H1 (cell line): ENCODE data around the gene CEP135. TPM values are rescaled to one million over a fixed set of nuclear protein-coding genes. Genes with fewer than 3 reads are reported as not detected.

ENCODE experiments used
- CTCF ChIA-PET: fragments of 300-600 bp; sonication (Branson Sonifier 250); formaldehyde crosslinking; loops from one replicate; lab custom pipeline; 2021; ENCODE audit not compliant: partially characterized antibody; lab: Charles Lee
- POLR2A ChIA-PET: fragments of 300-600 bp; sonication (Branson Sonifier 250); formaldehyde crosslinking; loops from one replicate; lab custom pipeline; 2021; ENCODE audit warnings: inconsistent platforms; ENCODE audit not compliant: partially characterized antibody; lab: Charles Lee
- DNase-seq, 2 experiments: peaks; one replicate each; pipeline versions ENCODE4 v3.0.0 to v3.0.0-alpha.2; 2010 to 2022; ENCODE audit warnings: low spot score in 2 of 2, low read depth in 1 of 2, mixed read lengths in 1 of 2
- FAIRE-seq: peaks from 2 replicates; lab custom pipeline; 2011; peaks lifted over from hg19 to GRCh38; lab: Jason Lieb, UNC
- H2AFZ ChIP-seq: 2 replicates; pipeline ENCODE4 v1.8.1; 2012; ENCODE audit warnings: low read length, inconsistent platforms
- H2AK5ac ChIP-seq: 2 replicates; pipeline ENCODE4 v1.6.1; 2013; ENCODE audit warnings: low read depth, low read length
- H2BK120ac ChIP-seq: replicated peaks from 2 replicates; pipeline ENCODE3; 2013; ENCODE audit warnings: low read depth, low read length, inconsistent platforms
- H2BK12ac ChIP-seq: 2 replicates; pipeline ENCODE4 v1.6.1; 2013; ENCODE audit warnings: low read depth, low read length
- H2BK15ac ChIP-seq: 2 replicates; pipeline ENCODE4 v1.6.1; 2013; ENCODE audit warnings: low read length
- H2BK20ac ChIP-seq: 2 replicates; pipeline ENCODE4 v1.6.1; 2013; ENCODE audit warnings: low read length
- H2BK5ac ChIP-seq: 2 replicates; pipeline ENCODE4 v1.6.1; 2013; ENCODE audit warnings: low read depth, low read length
- H3K14ac ChIP-seq: 2 replicates; pipeline ENCODE4 v1.6.1; 2013; ENCODE audit warnings: inconsistent platforms; ENCODE audit not compliant: insufficient read length
- H3K18ac ChIP-seq: 2 replicates; pipeline ENCODE4 v1.6.1; 2013; ENCODE audit warnings: low read length; ENCODE audit errors: extremely low read depth
- H3K23ac ChIP-seq: 2 replicates; pipeline ENCODE4 v1.6.1; 2013; ENCODE audit warnings: inconsistent platforms; ENCODE audit not compliant: insufficient read length
- H3K23me2 ChIP-seq: 2 replicates; pipeline ENCODE4 v1.6.1; 2013; ENCODE audit warnings: low read depth, low read length
- H3K27ac ChIP-seq: 2 replicates; pipeline ENCODE4 v1.6.1; 2011; ENCODE audit warnings: low read depth, low read length, inconsistent platforms
- H3K27me3 ChIP-seq, 4 experiments: replicated peaks in 1 of 4; 1 replicate in 1 of 4; 2 replicates in 3 of 4; pipeline versions ENCODE4 v1.6.1 to v1.8.1; 2011 to 2013; ENCODE audit warnings: low read length in 3 of 4, mild to moderate bottlenecking in 3 of 4, inconsistent platforms in 2 of 4, mixed read lengths in 2 of 4, moderate library complexity in 1 of 4; ENCODE audit not compliant: control insufficient read depth in 3 of 4, insufficient read depth in 3 of 4; ENCODE audit errors: extremely low read depth in 1 of 4
- H3K36me3 ChIP-seq, 4 experiments: 2 replicates each; pipeline versions ENCODE4 v1.6.1 to v1.8.1; 2011 to 2013; ENCODE audit warnings: mild to moderate bottlenecking in 4 of 4, low read length in 3 of 4, moderate library complexity in 2 of 4, control low read depth in 1 of 4, inconsistent platforms in 1 of 4; ENCODE audit not compliant: insufficient read depth in 4 of 4, control insufficient read depth in 2 of 4
- H3K4ac ChIP-seq: replicated peaks from 2 replicates; pipeline ENCODE3; 2013; ENCODE audit warnings: low read length, low read depth, mixed read lengths, inconsistent platforms; ENCODE audit not compliant: insufficient read length
- H3K4me1 ChIP-seq, 4 experiments: replicated peaks in 1 of 4; 1 replicate in 1 of 4; 2 replicates in 3 of 4; pipeline versions ENCODE4 v1.6.1 to v1.8.1; 2011 to 2013; ENCODE audit warnings: low read length in 3 of 4, inconsistent platforms in 2 of 4, mixed read lengths in 1 of 4; ENCODE audit not compliant: insufficient read depth in 4 of 4, control insufficient read depth in 3 of 4
- H3K4me2 ChIP-seq, 2 experiments: 2 replicates each; pipeline versions ENCODE4 v1.6.1 to v1.8.1; 2011 to 2013; ENCODE audit warnings: low read depth in 2 of 2, low read length in 2 of 2, control low read depth in 1 of 2, inconsistent platforms in 1 of 2, mild to moderate bottlenecking in 1 of 2; ENCODE audit not compliant: insufficient read depth in 1 of 2
- H3K4me3 ChIP-seq, 4 experiments: fragments of 200-600, 300-600 bp in 1 of 4; sonication (generic), shearing (Covaris generic), sonication (Bioruptor Twin) in 1 of 4; 2 replicates each; pipeline versions ENCODE4 v1.5.1 to v1.8.1; 2011 to 2016; ENCODE audit warnings: low read length in 4 of 4, low read depth in 3 of 4, control low read depth in 2 of 4, inconsistent platforms in 2 of 4, mild to moderate bottlenecking in 2 of 4, mixed read lengths in 1 of 4, moderate library complexity in 1 of 4; ENCODE audit not compliant: insufficient read depth in 2 of 4; ENCODE audit errors: extremely low read depth in 1 of 4
- H3K56ac ChIP-seq: replicated peaks from 2 replicates; pipeline ENCODE3; 2013; ENCODE audit warnings: low read depth, mild to moderate bottlenecking, mixed read lengths, low read length, inconsistent platforms; ENCODE audit not compliant: insufficient read length
- H3K79me1 ChIP-seq: 2 replicates; pipeline ENCODE4 v1.6.1; 2013; ENCODE audit warnings: low read depth, low read length, control low read depth
- H3K79me2 ChIP-seq, 2 experiments: 2 replicates each; pipeline versions ENCODE4 v1.6.1 to v1.8.1; 2012 to 2013; ENCODE audit warnings: low read length in 2 of 2, mild to moderate bottlenecking in 2 of 2, inconsistent platforms in 1 of 2; ENCODE audit not compliant: insufficient read depth in 2 of 2, control insufficient read depth in 1 of 2
- H3K9ac ChIP-seq, 4 experiments: replicated peaks in 1 of 4; 1 replicate in 1 of 4; 2 replicates in 3 of 4; pipeline versions ENCODE4 v1.6.1 to v1.8.1; 2011 to 2013; ENCODE audit warnings: low read depth in 3 of 4, low read length in 3 of 4, control low read depth in 2 of 4, mild to moderate bottlenecking in 2 of 4, moderate library complexity in 2 of 4, inconsistent platforms in 1 of 4; ENCODE audit errors: extremely low read depth in 1 of 4
- H3K9me3 ChIP-seq, 2 experiments: 2 replicates each; pipeline versions ENCODE4 v1.6.1 to v1.8.1; 2012 to 2013; ENCODE audit warnings: mild to moderate bottlenecking in 2 of 2, moderate library complexity in 2 of 2, control low read depth in 1 of 2, inconsistent platforms in 1 of 2, low read depth in 1 of 2, low read length in 1 of 2, mixed read lengths in 1 of 2; ENCODE audit not compliant: insufficient read depth in 2 of 2
- H4K20me1 ChIP-seq, 2 experiments: replicated peaks in 1 of 2; 2 replicates each; pipeline versions ENCODE3 to v1.8.1; 2011 to 2013; ENCODE audit warnings: inconsistent platforms in 2 of 2, low read length in 2 of 2, mild to moderate bottlenecking in 1 of 2; ENCODE audit not compliant: insufficient read depth in 2 of 2, control insufficient read depth in 1 of 2
- H4K5ac ChIP-seq: 2 replicates; pipeline ENCODE4 v1.6.1; 2013; ENCODE audit warnings: low read length, low read depth, mixed read lengths, inconsistent platforms; ENCODE audit not compliant: insufficient read length
- H4K8ac ChIP-seq: 2 replicates; pipeline ENCODE4 v1.8.0; 2013; ENCODE audit warnings: mild to moderate bottlenecking, moderate library complexity, low read length, inconsistent platforms; ENCODE audit not compliant: insufficient read depth; ENCODE audit errors: extremely low read depth
- H4K91ac ChIP-seq: replicated peaks from 2 replicates; pipeline ENCODE3; 2013; ENCODE audit warnings: low read length, mixed read lengths, inconsistent platforms; ENCODE audit not compliant: insufficient read length
- BCL11A ChIP-seq, 2 experiments: IDR thresholded peaks; one replicate each; pipeline ENCODE4 v1.6.1; 2011; ENCODE audit warnings: low read depth in 2 of 2, low read length in 2 of 2, mild to moderate bottlenecking in 2 of 2
- CEBPB ChIP-seq: IDR thresholded peaks from 2 replicates; pipeline ENCODE4 v1.6.1; 2012; ENCODE audit warnings: low read depth, low read length
- EP300 ChIP-seq, 2 experiments: IDR thresholded peaks; 1 replicate in 1 of 2; 2 replicates in 1 of 2; pipeline ENCODE4 v1.6.1; 2011 to 2012; ENCODE audit warnings: low read depth in 2 of 2, low read length in 2 of 2, mild to moderate bottlenecking in 2 of 2, borderline replicate concordance in 1 of 2, inconsistent platforms in 1 of 2, moderate library complexity in 1 of 2
- GABPA ChIP-seq: IDR thresholded peaks from 2 replicates; pipeline ENCODE4 v1.6.1; 2011; ENCODE audit warnings: mild to moderate bottlenecking, low read length, moderate library complexity, borderline replicate concordance; ENCODE audit not compliant: insufficient read depth
- NRF1 ChIP-seq: IDR thresholded peaks from 2 replicates; pipeline ENCODE4 v1.6.1; 2011; ENCODE audit warnings: mild to moderate bottlenecking, low read depth, low read length, improper control_type of control experiment
- RXRA ChIP-seq: IDR thresholded peaks from 2 replicates; pipeline ENCODE4 v1.6.1; 2011; ENCODE audit warnings: low read depth, mild to moderate bottlenecking, low read length, moderate library complexity; ENCODE audit not compliant: insufficient read depth
- SIN3A ChIP-seq, 2 experiments: IDR thresholded peaks in 1 of 2; conservative IDR thresholded peaks in 1 of 2; 2 replicates each; pipeline ENCODE4 v1.6.1; 2011 to 2012; ENCODE audit warnings: low read length in 2 of 2, improper control_type of control experiment in 1 of 2, low read depth in 1 of 2, mild to moderate bottlenecking in 1 of 2
- SP4 ChIP-seq: IDR thresholded peaks from 2 replicates; pipeline ENCODE4 v1.6.1; 2012; ENCODE audit warnings: low read length, inconsistent platforms
- SRF ChIP-seq: IDR thresholded peaks from 2 replicates; pipeline ENCODE4 v1.6.1; 2011; ENCODE audit warnings: mild to moderate bottlenecking, low read depth, low read length, moderate library complexity
- TAF1 ChIP-seq: IDR thresholded peaks from 2 replicates; pipeline ENCODE4 v1.6.1; 2011; ENCODE audit warnings: mild to moderate bottlenecking, low read depth, low read length
- TEAD4 ChIP-seq: IDR thresholded peaks from 2 replicates; pipeline ENCODE4 v1.6.1; 2012; ENCODE audit warnings: low read depth, low read length, inconsistent platforms, mixed read lengths
- WGBS, 2 experiments: shearing (Covaris generic) in 1 of 2; methylation state at CpG; one replicate each; pipeline versions ENCODE4 v1.1.6 to v1.1.7; 2013 to 2015; ENCODE audit warnings: low lambda C conversion rate in 2 of 2, mixed read lengths in 2 of 2, inconsistent platforms in 1 of 2, low coverage in 1 of 2, missing lambda C conversion rate in 1 of 2; ENCODE audit not compliant: insufficient replicate concordance in 2 of 2, insufficient coverage in 1 of 2, insufficient read length in 1 of 2; ENCODE audit errors: extremely low coverage in 1 of 2, missing lambda C conversion rate in 1 of 2; 5-methylcytosine and 5-hydroxymethylcytosine counted together
- polyA plus RNA-seq, 7 experiments: library from polyadenylated mRNA; depleted of rRNA in 3 of 7; stranded (reverse) in 5 of 7; unstranded in 2 of 7; fragments of >200 nt in 5 of 7; fragments of 200-250 nt in 2 of 7; gene quantifications; 1 replicate in 5 of 7; 2 replicates in 1 of 7; 4 replicates in 1 of 7; pipeline versions ENCODE4 v1.2.1 to v1.2.3, GENCODE V29; 2011 to 2013; ENCODE audit warnings: missing spikeins in 2 of 7, mixed read lengths in 2 of 7
- total RNA-seq: library from RNA; stranded (reverse); fragmentation: NEBNext Ultra II Directional; extraction: Animal tissue kit (Norgen Biotek cat#: 25700); gene quantifications from 2 replicates; pipeline ENCODE4 v1.2.1, GENCODE V29; 2021

CEP135 gene
- total and polyA plus RNA-seq, 2 of the 8 experiments (the other 6 are each of a cell fraction or from before 2014, with no cell fraction given), result 2.7 to 14.5 TPM

- Histone ChIP-seq H2BK15ac (no peak overlapping the region), H4K5ac (no peak overlapping the region), H3K4me2 (no peak overlapping the region), H3K79me1 (no peaks in the 10 kb centered on the region), H3K9me3 (no peaks in the 10 kb centered on the region), H4K20me1 (no peaks in the 10 kb centered on the region), H3K9ac (no peak overlapping the region), H2BK120ac (no peak overlapping the region), H2BK12ac (no peak overlapping the region), H4K8ac (no peak overlapping the region), H3K4me1 (no peaks in the 10 kb centered on the region), H3K27me3 (no peaks in the 10 kb centered on the region), H3K79me2 (no peaks in the 10 kb centered on the region), H3K36me3 (peaks cover 0 to 10% (median 5%) of the 10 kb centered on the region in 4 experiments; a peak in 4 of 8 replicates), H3K23me2 (no peaks in the 10 kb centered on the region), H2BK5ac (no peak overlapping the region), H2AFZ (no peak overlapping the region), H3K14ac (no peak overlapping the region), H3K4me3 (no peak overlapping the region), H3K56ac (no peak overlapping the region), H3K23ac (no peak overlapping the region), H2AK5ac (no peak overlapping the region), H3K18ac (no peak overlapping the region), H2BK20ac (no peak overlapping the region), H3K4ac (no peak overlapping the region), H4K91ac (no peak overlapping the region), H3K27ac (no peak overlapping the region)
- CTCF ChIA-PET, result no interaction called here
- TF ChIP-seq SRF, result no peak
- TF ChIP-seq NRF1, result no peak
- TF ChIP-seq TAF1, result no peak
- no peak for TF ChIP-seq CEBPB
- no peak for TF ChIP-seq TEAD4
- no peak for TF ChIP-seq GABPA
- TF ChIP-seq BCL11A (IDR thresholded peaks at IDR 0.05; ENCODE audit: low read depth in 2 of 2, low read length in 2 of 2), result no peak
- TF ChIP-seq EP300 (IDR thresholded peaks at IDR 0.05; ENCODE audit: borderline replicate concordance in 1 of 2, low read depth in 2 of 2, low read length in 2 of 2), result no peak
- TF ChIP-seq RXRA, result no peak
- no peak for TF ChIP-seq SP4
- TF ChIP-seq SIN3A (conservative IDR thresholded peaks at IDR 0.05 in 1 of 2, IDR thresholded peaks at IDR 0.05 in 1 of 2; ENCODE audit: low read depth in 1 of 2, low read length in 2 of 2), result no peak
- DNase-seq, result no peak
- POLR2A ChIA-PET, result no interaction called here
- FAIRE-seq, result no peak
- WGBS, 2 experiments, result 89% methylated on average over 1 of the region's 1 CpG; no CpG with 5 or more reads in 1 of the 2 experiments
Measured at GRCh38 chr4:55967376-55967775, 18.6 kb downstream of the CEP135 start.
